HEK293T (cell line): ENCODE results near the gene PRCD.

ENCODE experiments used
- CTCF ChIA-PET: fragments of 350-600 bp; formaldehyde crosslinking; extraction: SDS; loops from one replicate; lab custom pipeline; 2021; ENCODE audit warnings: antibody characterized with exemption, inconsistent platforms; lab: Yijun Ruan, JAX
- POLR2A ChIA-PET: fragments of 350-600 bp; formaldehyde crosslinking; extraction: SDS; loops from one replicate; lab custom pipeline; 2020; ENCODE audit warnings: antibody characterized with exemption, inconsistent platforms; lab: Yijun Ruan, JAX
- DNase-seq: peaks from one replicate; pipeline ENCODE4 v3.0.0; 2012; ENCODE audit warnings: mixed read lengths; ENCODE audit errors: extremely low spot score
- ARNT ChIP-seq: fragments of 450-650 bp; IDR thresholded peaks from 2 replicates; pipeline ENCODE4 v1.6.1; 2017; ENCODE audit warnings: mild to moderate bottlenecking
- BHLHE40 ChIP-seq: fragments of 450-650 bp; IDR thresholded peaks from 2 replicates; pipeline ENCODE4 v1.6.1; 2016; ENCODE audit warnings: mild to moderate bottlenecking, moderate library complexity, borderline replicate concordance
- CTBP1 ChIP-seq: fragments of 450-650 bp; IDR thresholded peaks from 2 replicates; pipeline ENCODE4 v1.6.1; 2016; ENCODE audit warnings: borderline replicate concordance
- ELF4 ChIP-seq: fragments of 450-650 bp; IDR thresholded peaks from 2 replicates; pipeline ENCODE4 v1.6.1; 2017; ENCODE audit warnings: antibody characterized with exemption
- FOXA1 ChIP-seq: fragments of 450-650 bp; IDR thresholded peaks from 2 replicates; pipeline ENCODE4 v1.6.1; 2016; ENCODE audit warnings: mild to moderate bottlenecking
- FOXK2 ChIP-seq: fragments of 450-650 bp; IDR thresholded peaks from 2 replicates; pipeline ENCODE4 v1.6.1; 2016; ENCODE audit warnings: mild to moderate bottlenecking
- FOXM1 ChIP-seq: fragments of 450-650 bp; IDR thresholded peaks from 2 replicates; pipeline ENCODE4 v1.6.1; 2017; ENCODE audit warnings: mild to moderate bottlenecking, borderline replicate concordance
- HDGF ChIP-seq: fragments of 450-650 bp; IDR thresholded peaks from 2 replicates; pipeline ENCODE4 v1.6.1; 2017; ENCODE audit warnings: antibody characterized with exemption, borderline replicate concordance
- L3MBTL2 ChIP-seq: fragments of 450-650 bp; conservative IDR thresholded peaks from 2 replicates; pipeline ENCODE4 v1.6.1; 2016; ENCODE audit warnings: mild to moderate bottlenecking
- LEF1 ChIP-seq: fragments of 450-650 bp; IDR thresholded peaks from 2 replicates; pipeline ENCODE4 v1.6.1; 2017; ENCODE audit warnings: mild to moderate bottlenecking, borderline replicate concordance
- NFRKB ChIP-seq: fragments of 450-650 bp; IDR thresholded peaks from 2 replicates; pipeline ENCODE4 v1.6.1; 2016; ENCODE audit warnings: mild to moderate bottlenecking, moderate library complexity
- PKNOX1 ChIP-seq: fragments of 450-650 bp; IDR thresholded peaks from 2 replicates; pipeline ENCODE4 v1.6.1; 2016
- SP1 ChIP-seq: fragments of 450-650 bp; IDR thresholded peaks from 2 replicates; pipeline ENCODE4 v1.6.1; 2017
- SUZ12 ChIP-seq: fragments of 450-650 bp; IDR thresholded peaks from 2 replicates; pipeline ENCODE4 v1.6.1; 2016; ENCODE audit warnings: mild to moderate bottlenecking
- TARDBP ChIP-seq: fragments of 450-650 bp; IDR thresholded peaks from 2 replicates; pipeline ENCODE4 v1.6.1; 2016
- ZNF384 ChIP-seq: fragments of 450-650 bp; IDR thresholded peaks from 2 replicates; pipeline ENCODE4 v1.6.1; 2016

Gene PRCD

GRCh38 chr17:76497979-76498875, 41.6 kb upstream of the PRCD start:
- POLR2A ChIA-PET: interaction anchor here (1.6 to 2.2 kb wide), 2 partner anchors 8 to 173 kb away, joined by 5 to 6 read pairs; no protein-coding TSS in a partner anchor
- TF ChIP-seq SUZ12 (no peak), CTBP1 (no peak), ZNF384 (no peak)
- peak; percentile 43 for DNase-seq
- CTCF ChIA-PET: interaction anchor here (1.2 to 1.7 kb wide), 3 partner anchors 9 to 40 kb away, joined by 3 to 4 read pairs (median 4); partner anchors contain the start of gene AANAT

GRCh38 chr17:76498876-76499251, 41.0 kb upstream of the PRCD start:
- POLR2A ChIA-PET: interaction anchor here (1.6 to 2.2 kb wide), 2 partner anchors 9 to 172 kb away, joined by 5 to 6 read pairs; no protein-coding TSS in a partner anchor
- TF ChIP-seq HDGF: no peak
- TF ChIP-seq L3MBTL2: no peak
- no peak for TF ChIP-seq ARNT
- TF ChIP-seq BHLHE40: no peak
- no peak for TF ChIP-seq LEF1
- TF ChIP-seq ELF4: no peak
- no peak for TF ChIP-seq PKNOX1
- no peak for TF ChIP-seq SP1
- TF ChIP-seq NFRKB: no peak
- TF ChIP-seq FOXM1: no peak
- TF ChIP-seq ZNF384: no peak
- no peak for TF ChIP-seq FOXA1
- no peak for TF ChIP-seq CTBP1
- no peak for DNase-seq

GRCh38 chr17:76499267-76499667, 40.6 kb upstream of the PRCD start:
- DNase-seq: no peak
- TF ChIP-seq FOXA1 (no peak), FOXM1 (no peak), PKNOX1 (no peak), HDGF (no peak), BHLHE40 (no peak), FOXK2 (no peak), L3MBTL2 (no peak)
- POLR2A ChIA-PET: interaction anchor here (1.1 to 2.2 kb wide), 3 partner anchors 10 to 172 kb away, joined by 4 to 6 read pairs (median 5); no protein-coding TSS in a partner anchor
- CTCF ChIA-PET: interaction anchor here (0.6 to 1.7 kb wide), 4 partner anchors 32 to 136 kb away, joined by 3 to 4 read pairs (median 4); partner anchors contain the start of genes AANAT and PRCD

More at GRCh38 chr17:76498876-76499251, 41.0 kb upstream of the PRCD start:
- CTCF ChIA-PET: interaction anchor here (1.2 to 1.7 kb wide), 3 partner anchors 32 to 42 kb away, joined by 3 to 4 read pairs (median 4); partner anchors contain the start of genes AANAT and PRCD

- POLR2A ChIA-PET: interaction anchor here (0.7 to 2.2 kb wide), 4 partner anchors 10 to 171 kb away, joined by 3 to 6 read pairs (median 4); no protein-coding TSS in a partner anchor
- CTCF ChIA-PET: interaction anchor here (0.5 to 1.3 kb wide), 5 partner anchors 34 to 190 kb away, joined by 3 to 5 read pairs (median 3); partner anchors contain the start of gene PRCD
- DNase-seq: no peak
- TF ChIP-seq ELF4 (no peak), SUZ12 (no peak), FOXA1 (no peak), ARNT (no peak), L3MBTL2 (no peak), SP1 (no peak), NFRKB (no peak), LEF1 (no peak), TARDBP (no peak), PKNOX1 (no peak), FOXK2 (no peak), CTBP1 (no peak), HDGF (no peak), BHLHE40 (no peak), ZNF384 (no peak)
Observed at GRCh38 chr17:76500074-76500746, 39.6 kb upstream of the PRCD start.

- no peak for DNase-seq
- TF ChIP-seq LEF1: no peak
- no peak for TF ChIP-seq HDGF
- TF ChIP-seq SP1: no peak
- TF ChIP-seq CTBP1: no peak
- no peak for TF ChIP-seq ELF4
- TF ChIP-seq ARNT: no peak
- TF ChIP-seq FOXK2: no peak
- TF ChIP-seq L3MBTL2: no peak
- TF ChIP-seq FOXM1: no peak
- no peak for TF ChIP-seq FOXA1
- ChIA-PET CTCF (interaction anchor here (1.0 kb wide), 1 partner anchor 34 kb away, joined by 4 read pairs; no protein-coding TSS in a partner anchor), POLR2A (no interaction called here)
Observed at GRCh38 chr17:76500747-76501017, 39.2 kb upstream of the PRCD start.
